Prostate gland (tissue), 2 donors: ENCODE results near the gene ZFP62. TPM values are rescaled to one million over a fixed set of nuclear protein-coding genes. Genes with fewer than 3 reads are reported as not detected.

Source experiments
- DNase-seq: peaks from one replicate; pipeline ENCODE4 v3.0.0-alpha.2; 2019; ENCODE audit warnings: low spot score
- H3K27ac ChIP-seq, 2 donors: fragments of 200-600 bp; sonication (generic); 2 replicates each; pipeline ENCODE4 v1.5.1; 2017 to 2019
- H3K27me3 ChIP-seq: fragments of 200-600 bp; sonication (generic); replicated peaks from 2 replicates; pipeline ENCODE4 v1.5.1; 2019; ENCODE audit not compliant: insufficient read depth
- H3K36me3 ChIP-seq, 2 donors: fragments of 200-600 bp; sonication (generic); 1 replicate in 1 of 2; 2 replicates in 1 of 2; pipeline versions ENCODE4 v1.5.1 to v1.8.1; 2017 to 2019
- H3K4me1 ChIP-seq: fragments of 200-600 bp; sonication (generic); replicated peaks from 2 replicates; pipeline ENCODE4 v1.5.1; 2019
- H3K4me3 ChIP-seq, 2 donors: fragments of 200-600 bp; sonication (generic); 2 replicates each; pipeline ENCODE4 v1.5.1; 2017 to 2019
- H3K9me3 ChIP-seq: fragments of 200-600 bp; sonication (generic); 2 replicates; pipeline ENCODE4 v1.5.1; 2017
- POLR2A ChIP-seq: fragments of 450-650 bp; IDR thresholded peaks from one replicate; pipeline ENCODE4 v1.6.1; 2016; ENCODE audit warnings: antibody characterized with exemption, mild to moderate bottlenecking
- POLR2AphosphoS5 ChIP-seq: sonication (generic); formaldehyde crosslinking; IDR thresholded peaks from one replicate; pipeline ENCODE4 v1.6.1; 2017; ENCODE audit warnings: antibody characterized with exemption
- WGBS: methylation state at CpG from one replicate; pipeline ENCODE4 v1.1.5; 2018; 5-methylcytosine and 5-hydroxymethylcytosine counted together
- intact Hi-C: fragments of 100-400 bp; cut with DNase I; formaldehyde crosslinking; loops from one replicate; pipeline ENCODE4 v1.14.2; 2022
- total RNA-seq, 2 donors: library from RNA; depleted of rRNA; stranded (reverse); fragments of >200 nt; gene quantifications; one replicate each; pipeline ENCODE4 v1.1.0, GENCODE V29; 2016
- TF ChIP-seq, protein P1 (sequence below), 4 experiments: fragments of 200-600 bp in 2 of 4; fragments of 450-650 bp in 2 of 4; sonication (generic) in 2 of 4; IDR thresholded peaks; 1 replicate in 3 of 4; 2 replicates in 1 of 4; pipeline ENCODE4 v1.5.1; 2016 to 2019; ENCODE audit warnings: antibody characterized with exemption in 4 of 4, mild to moderate bottlenecking in 2 of 4, moderate library complexity in 2 of 4

The ZFP62 gene
- total RNA-seq, 2 donors from 2014 or later = 24.5 to 28.1 TPM

DNA sequence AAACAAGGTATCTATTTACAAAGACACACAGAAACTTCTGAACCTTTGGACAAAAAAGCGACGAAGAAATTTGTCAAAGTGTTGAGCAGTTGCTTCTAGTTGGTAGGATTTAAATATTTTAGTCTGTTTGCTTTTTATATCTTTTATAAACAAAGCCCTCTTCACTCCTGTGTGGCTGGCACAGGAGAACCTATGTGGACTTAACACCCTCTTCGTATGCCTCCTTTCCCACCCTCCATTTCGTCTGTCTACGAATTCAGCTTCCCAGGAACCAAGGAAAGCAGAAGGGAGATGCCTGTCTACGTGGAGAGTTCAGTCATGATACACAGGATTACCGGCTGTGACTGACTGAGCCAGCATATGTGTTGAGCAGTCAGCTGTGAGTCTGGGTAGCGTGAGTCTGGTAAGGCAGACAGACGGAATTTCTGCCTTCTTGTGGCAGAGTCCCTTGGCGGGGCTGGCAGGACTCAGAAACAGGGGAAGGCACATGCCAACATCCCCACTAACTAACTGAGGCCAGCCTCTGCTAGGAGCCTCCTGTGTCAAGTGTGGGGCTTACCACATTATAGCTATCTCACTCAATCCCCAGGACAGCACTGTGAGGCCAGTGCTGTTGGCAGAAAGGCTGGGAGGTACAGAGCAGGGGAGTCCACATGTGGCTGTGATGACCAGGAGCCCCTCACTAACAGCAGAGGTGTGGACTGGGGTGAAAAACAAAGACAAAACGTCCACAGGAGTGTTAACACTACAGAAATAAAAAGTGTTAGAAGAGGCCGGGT, 13.9 kb upstream of the ZFP62 start:
- DNase-seq = no peak
- WGBS = 86% methylated on average over 12 of the region's 12 CpGs
- TF ChIP-seq POLR2A (no peak), POLR2AphosphoS5 (no peak)
- TF ChIP-seq, protein P1, sequence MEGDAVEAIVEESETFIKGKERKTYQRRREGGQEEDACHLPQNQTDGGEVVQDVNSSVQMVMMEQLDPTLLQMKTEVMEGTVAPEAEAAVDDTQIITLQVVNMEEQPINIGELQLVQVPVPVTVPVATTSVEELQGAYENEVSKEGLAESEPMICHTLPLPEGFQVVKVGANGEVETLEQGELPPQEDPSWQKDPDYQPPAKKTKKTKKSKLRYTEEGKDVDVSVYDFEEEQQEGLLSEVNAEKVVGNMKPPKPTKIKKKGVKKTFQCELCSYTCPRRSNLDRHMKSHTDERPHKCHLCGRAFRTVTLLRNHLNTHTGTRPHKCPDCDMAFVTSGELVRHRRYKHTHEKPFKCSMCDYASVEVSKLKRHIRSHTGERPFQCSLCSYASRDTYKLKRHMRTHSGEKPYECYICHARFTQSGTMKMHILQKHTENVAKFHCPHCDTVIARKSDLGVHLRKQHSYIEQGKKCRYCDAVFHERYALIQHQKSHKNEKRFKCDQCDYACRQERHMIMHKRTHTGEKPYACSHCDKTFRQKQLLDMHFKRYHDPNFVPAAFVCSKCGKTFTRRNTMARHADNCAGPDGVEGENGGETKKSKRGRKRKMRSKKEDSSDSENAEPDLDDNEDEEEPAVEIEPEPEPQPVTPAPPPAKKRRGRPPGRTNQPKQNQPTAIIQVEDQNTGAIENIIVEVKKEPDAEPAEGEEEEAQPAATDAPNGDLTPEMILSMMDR (IDR thresholded peaks at IDR 0.05) = no peak
- H3K36me3 ChIP-seq = no peaks in the 10 kb centered on the region
- no peak overlapping the region for H3K27ac ChIP-seq
- no peaks in the 10 kb centered on the region for H3K9me3 ChIP-seq
- H3K27me3 ChIP-seq = no peaks in the 10 kb centered on the region
- H3K4me3 ChIP-seq = no peak overlapping the region
- peaks cover 3% of the 10 kb centered on the region for H3K4me1 ChIP-seq
- intact Hi-C loops = no loop called here

DNA sequence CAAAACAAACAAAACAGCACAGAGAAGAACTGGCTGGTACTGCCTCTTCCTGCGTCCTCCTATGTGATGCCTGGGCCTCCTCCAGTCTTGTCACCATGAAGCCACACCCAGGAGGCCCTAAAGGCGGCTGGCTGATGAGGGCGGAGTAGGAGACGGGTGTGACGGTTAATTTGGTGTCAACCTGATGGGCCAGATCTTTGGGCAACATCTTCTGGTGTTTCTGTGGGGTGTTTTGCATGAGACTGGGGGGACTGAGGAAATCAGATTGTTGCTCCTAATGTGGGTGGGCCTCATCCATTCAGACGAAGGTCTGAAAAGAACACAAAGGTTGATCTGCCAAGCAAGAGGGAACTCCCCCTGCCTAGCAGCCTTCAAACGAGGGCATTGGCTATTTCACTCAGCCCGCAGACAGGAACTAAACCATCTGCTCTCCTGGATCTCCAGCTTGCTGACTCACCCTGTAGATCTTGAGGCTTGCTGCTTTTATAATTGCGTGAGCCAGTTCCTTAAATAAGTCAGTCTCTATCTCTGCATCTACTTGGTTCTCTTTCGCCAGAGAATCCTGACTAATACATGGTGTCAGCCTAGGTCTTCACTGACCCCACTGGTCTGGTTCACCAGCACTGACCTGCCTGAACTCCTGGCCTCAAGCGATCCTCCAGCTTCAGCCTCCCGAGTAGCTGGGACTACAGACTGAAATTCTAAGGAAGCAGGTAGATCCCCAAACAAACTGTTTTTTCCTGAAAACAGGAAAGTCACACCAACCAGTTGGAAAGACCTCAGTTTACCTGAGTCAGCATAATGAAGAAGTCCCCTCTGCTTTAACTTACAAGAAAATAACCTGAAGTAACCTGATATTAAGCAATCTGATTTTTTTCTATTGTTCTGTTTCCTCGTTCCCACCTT, 12.8 kb upstream of the ZFP62 start:
- Histone ChIP-seq H3K4me3 (no peak overlapping the region), H3K36me3 (no peaks in the 10 kb centered on the region), H3K9me3 (no peaks in the 10 kb centered on the region), H3K4me1 (peaks cover 4% of the 10 kb centered on the region), H3K27ac (no peak overlapping the region), H3K27me3 (no peaks in the 10 kb centered on the region)
- 65% methylated on average over 13 of the region's 13 CpGs for WGBS
- intact Hi-C loops = no loop called here
- no peak for TF ChIP-seq POLR2A
- peak; percentile 29 for TF ChIP-seq POLR2AphosphoS5
- DNase-seq = no peak

DNA sequence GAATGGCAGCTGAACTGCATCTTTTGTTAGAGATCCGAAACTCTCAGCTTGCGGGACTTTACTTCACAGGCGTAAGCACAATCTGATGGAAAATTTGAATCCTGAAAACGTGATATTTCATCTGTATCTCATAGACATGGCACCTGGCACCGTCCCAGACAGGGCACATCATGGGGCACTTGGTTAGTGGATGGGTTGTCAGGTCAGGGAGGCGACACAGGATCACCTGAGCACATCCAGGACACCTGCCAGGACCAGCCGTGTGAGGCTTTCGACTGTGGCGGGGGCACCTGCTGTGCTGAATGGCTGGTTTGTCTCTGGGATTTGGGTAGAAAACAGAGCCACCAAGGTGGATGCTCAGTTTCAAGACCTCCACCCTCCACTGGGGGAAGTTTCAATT, 11.3 kb upstream of the ZFP62 start:
- 92% methylated on average over 9 of the region's 9 CpGs for WGBS
- Histone ChIP-seq H3K27ac (no peak overlapping the region), H3K36me3 (no peaks in the 10 kb centered on the region), H3K9me3 (no peaks in the 10 kb centered on the region), H3K27me3 (no peaks in the 10 kb centered on the region), H3K4me1 (peaks cover 4% of the 10 kb centered on the region), H3K4me3 (no peak overlapping the region)
- intact Hi-C loops = no loop called here
- TF ChIP-seq POLR2A (no peak), POLR2AphosphoS5 (no peak)
- TF ChIP-seq, protein P1 (IDR thresholded peaks at IDR 0.05) = no peak
- no peak for DNase-seq

DNA sequence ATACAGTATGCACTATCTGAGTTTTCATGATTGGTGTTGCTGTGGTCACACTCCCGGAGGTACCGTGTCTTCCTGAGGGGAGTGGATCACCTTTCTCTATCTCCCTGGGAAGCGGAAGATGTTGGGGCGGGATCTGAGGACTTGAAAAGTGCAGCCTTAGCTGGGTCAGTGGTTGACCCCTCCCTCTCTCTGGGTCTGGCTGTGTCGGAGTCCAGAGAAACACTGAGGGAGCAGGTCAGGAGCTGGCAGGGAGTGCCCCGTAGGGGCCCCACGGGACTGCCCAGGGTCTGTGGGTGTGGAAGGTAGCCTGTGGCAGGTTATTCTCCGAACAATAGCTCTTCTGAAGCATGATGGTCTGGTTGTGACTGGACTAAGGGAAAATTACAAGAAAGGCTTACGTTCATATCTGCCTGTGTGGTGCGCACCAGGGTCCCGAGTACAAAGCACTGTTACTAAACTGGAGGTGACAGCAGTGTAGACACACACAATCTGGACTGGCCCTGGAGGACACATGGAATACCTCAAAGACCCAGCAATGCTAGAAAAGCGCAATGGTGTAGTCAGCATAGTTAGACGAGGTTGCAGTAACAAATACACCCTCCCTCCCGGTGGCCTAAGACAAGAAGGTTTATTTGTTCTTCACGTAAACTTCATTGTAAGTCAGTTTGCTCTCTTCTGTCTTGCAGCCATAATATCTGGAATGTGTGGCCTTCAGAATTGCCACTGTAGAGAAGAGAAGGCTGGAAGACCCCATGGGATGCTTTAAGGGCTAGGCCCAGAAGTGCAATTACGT, 9.4 kb upstream of the ZFP62 start:
- no peaks in the 10 kb centered on the region for H3K9me3 ChIP-seq
- H3K27ac ChIP-seq = peak overlapping the region; percentile 80 to 81
- 71% methylated on average over 16 of the region's 16 CpGs for WGBS
- peaks cover 7% of the 10 kb centered on the region for H3K4me1 ChIP-seq
- TF ChIP-seq POLR2A = no peak
- TF ChIP-seq, protein P1 (IDR thresholded peaks at IDR 0.05) = no peak
- no peak for TF ChIP-seq POLR2AphosphoS5
- no peaks in the 10 kb centered on the region for H3K36me3 ChIP-seq
- H3K4me3 ChIP-seq = no peak overlapping the region
- H3K27me3 ChIP-seq = no peaks in the 10 kb centered on the region
- DNase-seq = no peak
- intact Hi-C loops = no loop called here

DNA sequence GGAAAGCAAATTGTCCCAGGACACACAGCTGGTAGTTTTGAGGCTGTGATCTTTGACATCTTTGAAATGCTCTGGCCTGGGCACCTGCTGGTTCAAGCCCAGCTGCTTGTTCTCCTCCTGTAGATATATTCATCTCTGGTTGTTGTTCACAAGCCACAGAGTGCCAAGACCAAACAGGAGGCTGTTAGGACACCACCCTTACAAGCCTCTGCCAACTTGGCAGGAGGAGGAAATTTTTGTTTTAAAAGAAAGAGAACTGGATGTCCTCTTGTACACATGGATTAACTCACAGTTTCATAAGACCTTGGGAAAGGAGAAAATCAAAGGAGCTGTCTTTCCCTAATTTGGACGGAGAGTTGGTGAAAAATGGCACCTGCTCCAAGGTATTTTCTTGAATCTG, 8.5 kb upstream of the ZFP62 start:
- peak; percentile 88 for DNase-seq
- Histone ChIP-seq H3K27me3 (no peaks in the 10 kb centered on the region), H3K9me3 (no peaks in the 10 kb centered on the region), H3K36me3 (no peaks in the 10 kb centered on the region), H3K4me1 (peaks cover 7% of the 10 kb centered on the region), H3K27ac (peak overlapping the region; percentile 80 to 81), H3K4me3 (no peak overlapping the region)
- intact Hi-C loops = loop anchor here (5.0 to 10.0 kb wide), 3 partner anchors 293 to 375 kb away; partner anchors contain the start of gene RACK1
- TF ChIP-seq, protein P1 (IDR thresholded peaks at IDR 0.05) = no peak
- TF ChIP-seq POLR2A = no peak
- peak; percentile 96 for TF ChIP-seq POLR2AphosphoS5
- WGBS = 19% methylated on average over 1 of the region's 1 CpG
